Astrocyte of the cerebellum (primary cell): Measurements from ENCODE around the gene ANKRD44.

ENCODE experiments used
- DNase-seq: peaks from one replicate; pipeline ENCODE4 v3.0.0-alpha.2; 2011; ENCODE audit warnings: low read depth
- H3K4me3 ChIP-seq: 2 replicates; pipeline ENCODE4 v1.5.1; 2011; ENCODE audit warnings: mild to moderate bottlenecking, low read depth, low read length, moderate library complexity
- CTCF ChIP-seq: IDR thresholded peaks from 2 replicates; pipeline ENCODE4 v1.5.1; 2012; ENCODE audit warnings: low read length, low read depth, moderate library complexity, mild to moderate bottlenecking; ENCODE audit errors: missing control alignments
- in situ Hi-C: cut with HindIII; loops from 2 replicates; pipeline ENCODE4 v1.10.0; 2017; ENCODE audit warnings: low sequenced_read_pairs

The ANKRD44 gene

GRCh38 chr2:197248001-197248401 lies 62.6 kb downstream of the ANKRD44 start:
- no peak for TF ChIP-seq CTCF
- in situ Hi-C loops: no loop called here
- DNase-seq: no peak
- no peak overlapping the region for H3K4me3 ChIP-seq

- no peak for TF ChIP-seq CTCF
- no peak overlapping the region for H3K4me3 ChIP-seq
- DNase-seq: no peak
- in situ Hi-C loops: no loop called here
These were observed 63.5 kb downstream of the ANKRD44 start for GRCh38 chr2:197247083-197247482.

- no peak overlapping the region for H3K4me3 ChIP-seq
- no peak for TF ChIP-seq CTCF
- in situ Hi-C loops: no loop called here
- DNase-seq: no peak
These were observed 64.5 kb downstream of the ANKRD44 start for GRCh38 chr2:197245829-197246804.

- no peak for DNase-seq
- in situ Hi-C loops: no loop called here
- TF ChIP-seq CTCF: no peak
- H3K4me3 ChIP-seq: no peak overlapping the region
These were observed 66.2 kb downstream of the ANKRD44 start for GRCh38 chr2:197244349-197244748.

- in situ Hi-C loops: no loop called here
- no peak overlapping the region for H3K4me3 ChIP-seq
- no peak for DNase-seq
- TF ChIP-seq CTCF: no peak
These were observed 67.9 kb downstream of the ANKRD44 start for GRCh38 chr2:197242719-197243118.

- TF ChIP-seq CTCF: no peak
- no peak for DNase-seq
- H3K4me3 ChIP-seq: no peak overlapping the region
- in situ Hi-C loops: no loop called here
These were observed 69.0 kb downstream of the ANKRD44 start for GRCh38 chr2:197241596-197241995.
